ENCODE results near the gene ECHDC3.

The ECHDC3 gene

GRCh38 chr10:11760151-11760550 lies 18.0 kb downstream of the ECHDC3 start:
- DNase-seq (ENCODE audit: low spot score), result no peak
- ChIA-PET CTCF (no interaction called here), POLR2A (ENCODE audit: low non-redundant PET) (no interaction called here)
- TF ChIP-seq CTCF (conservative IDR thresholded peaks at IDR 0.05; ENCODE audit: low read depth), result no peak
- H3K27ac ChIP-seq, result no peak overlapping the region

DNA sequence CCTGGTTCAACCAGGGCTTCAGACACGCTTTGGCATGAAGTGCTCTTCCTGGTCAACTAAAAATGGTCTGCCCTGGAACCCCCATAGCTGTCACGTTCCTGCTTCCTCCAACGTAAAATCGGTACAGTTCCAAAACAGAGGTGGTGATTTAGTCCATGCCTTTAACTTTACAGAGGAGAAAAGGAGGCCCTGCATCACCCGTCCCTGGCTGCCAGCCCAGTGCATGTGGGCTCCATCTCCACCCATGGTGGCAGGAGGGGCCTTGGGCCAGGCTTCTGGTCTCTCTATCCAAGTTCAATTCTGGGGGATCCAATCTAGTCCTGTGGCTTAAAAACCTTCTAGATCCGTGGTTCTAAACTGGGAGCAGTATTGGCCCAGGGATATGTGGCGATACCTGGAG lies 18.7 kb downstream of the ECHDC3 start:
- POLR2A ChIA-PET (ENCODE audit: low non-redundant PET), result no interaction called here
- TF ChIP-seq CTCF (conservative IDR thresholded peaks at IDR 0.05; ENCODE audit: low read depth), result no peak
- no peak overlapping the region for H3K27ac ChIP-seq
- CTCF ChIA-PET, result no interaction called here
- no peak for DNase-seq (ENCODE audit: low spot score)

- ChIA-PET POLR2A (ENCODE audit: low non-redundant PET) (no interaction called here), CTCF (no interaction called here)
- no peak for DNase-seq (ENCODE audit: low spot score)
- no peak overlapping the region for H3K27ac ChIP-seq
- TF ChIP-seq CTCF (conservative IDR thresholded peaks at IDR 0.05; ENCODE audit: low read depth), result no peak
These were observed 19.2 kb downstream of the ECHDC3 start for GRCh38 chr10:11761431-11761830.

DNA sequence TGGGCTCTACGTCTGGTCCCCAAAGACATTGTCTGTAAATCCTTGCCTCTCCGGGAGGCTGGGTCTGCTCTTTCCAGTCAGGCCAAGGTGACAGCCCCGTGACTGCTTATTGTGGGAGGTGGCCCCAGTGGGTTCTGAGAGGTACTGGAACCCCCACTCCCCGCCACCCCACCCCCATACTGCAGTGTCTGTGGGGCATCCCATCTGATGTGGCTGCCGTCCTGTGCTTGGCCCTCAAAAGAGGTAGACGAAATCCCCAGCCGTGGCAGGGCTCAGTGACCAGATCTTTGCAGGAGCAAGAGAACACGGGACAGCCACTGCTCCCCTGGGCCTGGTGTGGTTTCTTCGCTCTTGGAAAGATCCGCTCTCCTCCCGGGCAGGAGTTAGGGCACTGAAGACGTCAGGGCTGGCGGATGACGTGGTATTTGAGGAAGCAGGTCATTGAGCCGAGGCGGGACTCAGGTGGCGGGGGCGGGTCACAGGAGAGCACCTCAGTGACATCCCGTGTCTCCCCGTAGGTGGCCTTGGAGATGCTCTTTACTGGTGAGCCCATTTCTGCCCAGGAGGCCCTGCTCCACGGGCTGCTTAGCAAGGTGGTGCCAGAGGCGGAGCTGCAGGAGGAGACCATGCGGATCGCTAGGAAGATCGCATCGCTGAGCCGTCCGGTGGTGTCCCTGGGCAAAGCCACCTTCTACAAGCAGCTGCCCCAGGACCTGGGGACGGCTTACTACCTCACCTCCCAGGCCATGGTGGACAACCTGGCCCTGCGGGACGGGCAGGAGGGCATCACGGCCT lies 20.7 kb downstream of the ECHDC3 start:
- CTCF ChIA-PET, result no interaction called here

GRCh38 chr10:11763501-11763861 lies 21.3 kb downstream of the ECHDC3 start:
- POLR2A ChIA-PET (ENCODE audit: low non-redundant PET), result no interaction called here
- no peak for TF ChIP-seq CTCF (conservative IDR thresholded peaks at IDR 0.05; ENCODE audit: low read depth)

More for the DNA sequence above, 20.7 kb downstream of the ECHDC3 start:
- no peak for TF ChIP-seq CTCF (conservative IDR thresholded peaks at IDR 0.05; ENCODE audit: low read depth)
- no peak overlapping the region for H3K27ac ChIP-seq
- DNase-seq (ENCODE audit: low spot score), result no peak
- POLR2A ChIA-PET (ENCODE audit: low non-redundant PET), result no interaction called here

GRCh38 chr10:11765141-11765540 lies 23.0 kb downstream of the ECHDC3 start:
- DNase-seq (ENCODE audit: low spot score), result no peak
- CTCF ChIA-PET, result interaction anchor here (0.6 kb wide), 1 partner anchor 31 kb away, joined by 3 read pairs; no protein-coding TSS in a partner anchor
- POLR2A ChIA-PET (ENCODE audit: low non-redundant PET), result no interaction called here
- no peak for TF ChIP-seq CTCF (conservative IDR thresholded peaks at IDR 0.05; ENCODE audit: low read depth)
- no peak overlapping the region for H3K27ac ChIP-seq

More at GRCh38 chr10:11763501-11763861, 21.3 kb downstream of the ECHDC3 start:
- DNase-seq (ENCODE audit: low spot score), result no peak
- H3K27ac ChIP-seq, result no peak overlapping the region
- CTCF ChIA-PET, result no interaction called here
